ENCODE measurements around the gene ENAH. TPM values are rescaled to one million over a fixed set of nuclear protein-coding genes. Genes with fewer than 3 reads are reported as not detected.

ENAH gene
- polyA plus RNA-seq, 3 donors, result 13.9 to 36.8 (median 18.8) TPM

- 83 to 90% (median 83%) methylated on average over 2 of the region's 2 CpGs for WGBS, 3 donors
- H3K27ac ChIP-seq (ENCODE audit: low read depth, low read length), result no peak overlapping the region
Observed at GRCh38 chr1:225545649-225546048, 107.3 kb downstream of the ENAH start.

- no peak overlapping the region for H3K27ac ChIP-seq (ENCODE audit: low read depth, low read length)
- 74 to 87% (median 84%) methylated on average over 1 of the region's 1 CpG for WGBS, 3 donors
Observed at GRCh38 chr1:225544924-225545323, 108.0 kb downstream of the ENAH start.

GRCh38 chr1:225544263-225544662, 108.7 kb downstream of the ENAH start:
- WGBS, 3 donors, result 83 to 86% (median 86%) methylated on average over 1 of the region's 1 CpG
- H3K27ac ChIP-seq (ENCODE audit: low read depth, low read length), result no peak overlapping the region

- H3K27ac ChIP-seq (ENCODE audit: low read depth, low read length), result no peak overlapping the region
Observed at GRCh38 chr1:225543350-225543749, 109.6 kb downstream of the ENAH start.

- no peak overlapping the region for H3K27ac ChIP-seq (ENCODE audit: low read depth, low read length)
- 94 to 96% (median 95%) methylated on average over 9 of the region's 9 CpGs for WGBS, 3 donors
Observed at GRCh38 chr1:225541383-225541782, 111.5 kb downstream of the ENAH start.

- WGBS, 3 donors, result 88 to 93% (median 90%) methylated on average over 4 of the region's 4 CpGs
Observed at GRCh38 chr1:225539575-225539974, 113.3 kb downstream of the ENAH start.

GRCh38 chr1:225539069-225539468, 113.9 kb downstream of the ENAH start:
- WGBS, 3 donors, result 78 to 91% (median 84%) methylated on average over 1 of the region's 1 CpG
- no peak overlapping the region for H3K27ac ChIP-seq (ENCODE audit: low read depth, low read length)

More at GRCh38 chr1:225539575-225539974, 113.3 kb downstream of the ENAH start:
- H3K27ac ChIP-seq (ENCODE audit: low read depth, low read length), result no peak overlapping the region

GRCh38 chr1:225537554-225538251, 115.2 kb downstream of the ENAH start:
- 73 to 83% (median 79%) methylated on average over 10 of the region's 10 CpGs for WGBS, 3 donors
- no peak overlapping the region for H3K27ac ChIP-seq (ENCODE audit: low read depth, low read length)

- WGBS, 3 donors, result 94 to 95% (median 95%) methylated on average over 6 of the region's 6 CpGs
- no peak overlapping the region for H3K27ac ChIP-seq (ENCODE audit: low read depth, low read length)
Observed at GRCh38 chr1:225535280-225535679, 117.6 kb downstream of the ENAH start.

- 92 to 95% (median 94%) methylated on average over 2 of the region's 2 CpGs for WGBS, 3 donors
Observed at GRCh38 chr1:225534772-225535171, 118.2 kb downstream of the ENAH start.

GRCh38 chr1:225534135-225534534, 118.8 kb downstream of the ENAH start:
- no peak overlapping the region for H3K27ac ChIP-seq (ENCODE audit: low read depth, low read length)
- WGBS, 3 donors, result 62 to 90% (median 87%) methylated on average over 2 of the region's 2 CpGs

More at GRCh38 chr1:225534772-225535171, 118.2 kb downstream of the ENAH start:
- no peak overlapping the region for H3K27ac ChIP-seq (ENCODE audit: low read depth, low read length)

GRCh38 chr1:225533238-225533637, 119.7 kb downstream of the ENAH start:
- H3K27ac ChIP-seq (ENCODE audit: low read depth, low read length), result no peak overlapping the region
- 64 to 94% (median 93%) methylated on average over 1 of the region's 1 CpG for WGBS, 3 donors

- 78 to 91% (median 83%) methylated on average over 2 of the region's 2 CpGs for WGBS, 3 donors
- H3K27ac ChIP-seq (ENCODE audit: low read depth, low read length), result no peak overlapping the region
Observed at GRCh38 chr1:225532240-225532944, 120.5 kb downstream of the ENAH start.

GRCh38 chr1:225529726-225530125, 123.2 kb downstream of the ENAH start:
- H3K27ac ChIP-seq (ENCODE audit: low read depth, low read length), result no peak overlapping the region
- WGBS, 3 donors, result 89 to 96% (median 95%) methylated on average over 4 of the region's 4 CpGs

GRCh38 chr1:225527575-225527974, 125.3 kb downstream of the ENAH start:
- 86 to 92% (median 91%) methylated on average over 5 of the region's 5 CpGs for WGBS, 3 donors
- no peak overlapping the region for H3K27ac ChIP-seq (ENCODE audit: low read depth, low read length)

- 12 to 41% (median 28%) methylated on average over 3 of the region's 3 CpGs for WGBS, 3 donors
- H3K27ac ChIP-seq (ENCODE audit: low read depth, low read length), result no peak overlapping the region
Observed at GRCh38 chr1:225526878-225527277, 126.0 kb downstream of the ENAH start.

GRCh38 chr1:225525377-225525776, 127.5 kb downstream of the ENAH start:
- H3K27ac ChIP-seq (ENCODE audit: low read depth, low read length), result no peak overlapping the region
- 96 to 98% (median 97%) methylated on average over 7 of the region's 7 CpGs for WGBS, 3 donors

- 85 to 96% (median 96%) methylated on average over 6 of the region's 6 CpGs for WGBS, 3 donors
- no peak overlapping the region for H3K27ac ChIP-seq (ENCODE audit: low read depth, low read length)
Observed at GRCh38 chr1:225524570-225524969, 128.4 kb downstream of the ENAH start.

GRCh38 chr1:225523263-225523950, 129.5 kb downstream of the ENAH start:
- H3K27ac ChIP-seq (ENCODE audit: low read depth, low read length), result no peak overlapping the region
- WGBS, 3 donors, result 77 to 80% (median 80%) methylated on average over 4 of the region's 4 CpGs

Data from adipose tissue (tissue), 3 donors.